NCI-H2107 (cell line): ENCODE data around the gene SIRT4.
"Not testable (repeated sequence)": the region's sequence is repeated elsewhere in the genome, so short reads cannot be mapped to it uniquely, and the experiment has no call there.

Experiments
- DNase-seq: peaks from one replicate; lab custom pipeline; 2025; lab: John Stamatoyannopoulos, UW

The SIRT4 gene

DNA sequence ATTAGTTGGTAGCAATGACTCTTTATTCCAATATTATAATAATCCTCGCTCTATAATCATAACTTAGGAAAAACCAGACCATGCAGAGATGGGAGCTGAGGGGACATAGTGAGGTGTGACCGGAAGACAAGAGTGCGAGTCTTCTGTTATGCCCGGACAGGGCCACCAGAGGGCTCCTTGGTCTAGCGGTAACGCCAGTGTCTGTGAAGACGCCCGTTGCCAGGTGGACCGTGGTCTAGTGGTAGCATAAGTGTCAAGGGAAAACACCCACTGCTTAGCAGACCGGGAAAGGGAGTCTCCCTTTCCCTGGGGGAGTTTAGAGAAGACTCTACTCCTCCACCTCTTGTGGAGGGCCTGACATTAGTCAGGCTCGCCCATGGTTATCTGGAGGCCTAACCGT is 33.3 kb downstream of the SIRT4 start:
- not testable (repeated sequence) for DNase-seq

GRCh38 chr12:120336392-120336791 is 34.3 kb downstream of the SIRT4 start:
- DNase-seq, result not testable (repeated sequence)

- no peak for DNase-seq
Observed at GRCh38 chr12:120337730-120338129, 35.6 kb downstream of the SIRT4 start.

DNA sequence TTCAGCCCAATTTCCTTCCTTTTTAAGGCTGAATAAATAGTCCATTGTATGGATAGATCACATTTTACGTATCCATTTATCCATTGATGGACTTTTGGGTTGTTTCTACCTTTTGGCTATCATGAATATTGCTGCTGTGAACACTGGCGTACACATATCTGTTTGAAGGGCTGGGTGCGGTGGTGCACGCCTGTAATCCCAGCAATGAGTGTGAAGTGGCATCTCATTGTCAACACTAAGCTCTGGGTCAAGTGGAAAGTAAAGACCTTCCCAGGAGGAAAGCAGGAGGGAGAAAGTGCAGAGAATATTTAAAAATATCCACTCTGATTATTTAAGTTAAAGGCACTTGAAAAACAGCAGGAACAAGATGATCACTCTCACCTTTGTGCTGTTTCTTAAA is 37.1 kb downstream of the SIRT4 start:
- DNase-seq, result no peak

DNA sequence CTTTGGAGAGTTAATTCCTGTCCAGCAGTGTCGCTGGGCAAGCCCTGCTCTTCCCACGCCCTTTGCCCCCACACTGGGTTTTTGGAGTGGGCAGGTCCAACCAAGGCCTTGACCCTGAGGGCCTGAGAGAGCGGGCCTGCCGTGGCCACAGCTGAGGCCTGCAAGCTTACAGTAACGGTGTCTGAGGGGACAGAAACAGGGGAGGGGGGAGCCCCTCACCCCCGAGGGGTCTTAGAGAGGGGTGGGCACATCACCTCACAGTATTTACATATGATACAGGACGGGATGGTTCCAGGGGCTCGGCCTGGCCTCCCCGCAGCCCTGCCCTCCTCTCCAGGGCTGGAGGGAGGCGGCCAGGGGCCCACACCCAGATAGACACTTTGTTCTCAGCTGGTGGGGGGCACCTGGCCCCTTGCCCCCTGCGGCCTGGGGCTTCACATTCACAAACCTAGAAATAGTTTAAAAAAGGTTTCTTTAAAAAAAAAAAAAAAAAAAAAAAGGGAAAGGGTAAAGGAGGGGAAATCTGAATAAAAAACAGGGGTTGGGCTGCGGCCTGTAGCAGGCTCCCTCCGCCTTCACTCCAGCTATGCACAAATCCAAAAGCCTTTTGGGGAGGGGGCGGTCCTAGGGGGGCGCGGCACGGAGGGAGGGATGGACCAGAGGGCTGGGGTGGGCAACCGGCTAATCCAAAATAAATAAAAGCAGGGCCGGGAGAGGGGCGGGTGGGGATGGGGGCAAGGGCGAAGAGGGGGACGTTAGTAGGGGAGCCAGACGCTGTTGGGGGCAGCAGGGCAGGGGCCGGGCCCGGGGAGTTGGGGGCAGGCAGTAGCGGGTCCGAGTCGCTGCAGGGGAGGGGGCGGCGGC is 40.3 kb downstream of the SIRT4 start:
- DNase-seq, result no peak

- no peak for DNase-seq
Observed at GRCh38 chr12:120343039-120343537, 41.0 kb downstream of the SIRT4 start.

DNA sequence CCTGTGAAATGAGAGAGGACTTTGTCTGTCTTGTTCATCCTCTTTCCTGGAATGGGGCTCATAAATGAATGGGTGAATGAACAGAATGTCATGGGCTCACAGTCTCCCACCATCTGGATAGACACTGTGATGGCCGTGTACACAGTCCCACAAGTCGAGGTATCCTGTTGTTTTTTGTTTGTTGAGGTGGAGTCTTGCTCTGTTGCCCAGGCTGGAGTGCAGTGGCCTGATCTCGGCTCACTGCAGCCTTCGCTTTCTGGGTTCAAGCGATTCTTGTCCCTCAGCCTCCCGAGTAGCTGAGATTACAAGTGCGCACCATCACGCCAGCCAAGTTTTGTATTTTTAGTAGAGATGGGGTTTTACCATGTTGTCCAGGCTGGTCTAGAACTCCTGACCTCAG is 41.6 kb downstream of the SIRT4 start:
- DNase-seq, result no peak

DNA sequence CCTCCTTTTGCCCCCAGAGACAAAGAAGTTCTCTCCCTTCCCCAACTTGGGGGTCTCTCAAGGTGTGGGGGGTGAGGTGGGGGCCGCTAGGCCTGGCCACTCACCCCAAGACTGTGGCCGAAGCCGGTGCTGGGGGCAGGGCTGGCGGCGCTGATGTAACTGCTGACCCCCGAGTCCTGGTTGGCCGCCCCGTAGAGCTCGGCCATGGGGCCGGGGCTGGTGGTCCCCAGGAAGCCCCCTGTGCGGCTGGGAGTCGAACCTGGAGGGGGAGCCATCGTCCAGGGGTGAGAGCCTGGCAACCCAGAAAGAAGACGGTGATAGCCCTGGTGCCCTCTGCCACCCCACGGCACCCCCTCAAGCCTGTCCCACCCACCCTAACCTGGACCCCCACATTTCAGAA is 43.9 kb downstream of the SIRT4 start:
- DNase-seq, result no peak

GRCh38 chr12:120346681-120347080 is 44.6 kb downstream of the SIRT4 start:
- DNase-seq, result no peak

DNA sequence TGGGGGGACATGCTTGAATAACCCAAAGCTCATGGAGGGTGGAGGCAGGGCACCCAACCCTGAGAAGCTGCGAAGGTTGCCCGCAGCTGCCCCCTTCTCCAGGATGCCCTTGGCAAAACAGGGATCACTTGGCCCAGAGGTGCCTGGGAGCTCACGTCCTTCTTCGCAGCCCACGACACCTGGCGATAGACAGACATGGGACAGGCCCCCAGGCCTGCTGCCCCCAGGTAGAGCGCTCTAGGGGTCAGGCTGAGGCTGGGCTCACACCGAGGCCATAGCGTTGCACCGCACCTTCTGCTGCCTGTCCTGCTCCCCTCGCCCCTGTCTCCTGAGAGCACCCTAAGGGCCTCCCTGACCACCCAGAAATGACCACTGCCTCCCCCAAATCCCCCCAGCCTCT is 45.6 kb downstream of the SIRT4 start:
- no peak for DNase-seq

- no peak for DNase-seq
Observed at GRCh38 chr12:120350576-120351350, 48.6 kb downstream of the SIRT4 start.

DNA sequence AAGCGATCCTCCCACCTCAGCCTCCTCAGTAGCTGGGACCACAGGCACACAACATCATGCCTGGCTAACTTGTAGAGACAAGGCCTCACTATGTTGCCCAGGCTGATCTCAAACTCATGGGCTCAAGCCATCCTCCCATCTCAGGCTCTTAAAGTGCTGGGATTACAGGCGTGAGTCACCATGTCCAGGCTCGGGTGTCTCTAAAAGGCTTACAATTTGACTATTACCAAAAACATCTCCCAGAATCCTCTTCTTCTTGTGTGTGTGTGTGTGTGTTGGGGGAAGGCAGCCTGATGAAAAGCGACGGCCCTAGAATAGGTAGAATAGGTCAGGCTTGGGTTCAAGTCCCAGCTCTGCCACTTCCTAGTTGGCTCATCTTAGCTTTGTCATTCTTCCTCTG is 50.0 kb downstream of the SIRT4 start:
- no peak for DNase-seq

GRCh38 chr12:120353136-120353535 is 51.0 kb downstream of the SIRT4 start:
- DNase-seq, result no peak

- no peak for DNase-seq
Observed at GRCh38 chr12:120353556-120354317, 51.6 kb downstream of the SIRT4 start.

- peak; percentile 56 for DNase-seq
Observed at GRCh38 chr12:120356567-120357030, 54.5 kb downstream of the SIRT4 start.

GRCh38 chr12:120357104-120357503 is 55.0 kb downstream of the SIRT4 start:
- no peak for DNase-seq

GRCh38 chr12:120358412-120359100 is 56.4 kb downstream of the SIRT4 start:
- no peak for DNase-seq

- no peak for DNase-seq
Observed at GRCh38 chr12:120359128-120359527, 57.0 kb downstream of the SIRT4 start.

DNA sequence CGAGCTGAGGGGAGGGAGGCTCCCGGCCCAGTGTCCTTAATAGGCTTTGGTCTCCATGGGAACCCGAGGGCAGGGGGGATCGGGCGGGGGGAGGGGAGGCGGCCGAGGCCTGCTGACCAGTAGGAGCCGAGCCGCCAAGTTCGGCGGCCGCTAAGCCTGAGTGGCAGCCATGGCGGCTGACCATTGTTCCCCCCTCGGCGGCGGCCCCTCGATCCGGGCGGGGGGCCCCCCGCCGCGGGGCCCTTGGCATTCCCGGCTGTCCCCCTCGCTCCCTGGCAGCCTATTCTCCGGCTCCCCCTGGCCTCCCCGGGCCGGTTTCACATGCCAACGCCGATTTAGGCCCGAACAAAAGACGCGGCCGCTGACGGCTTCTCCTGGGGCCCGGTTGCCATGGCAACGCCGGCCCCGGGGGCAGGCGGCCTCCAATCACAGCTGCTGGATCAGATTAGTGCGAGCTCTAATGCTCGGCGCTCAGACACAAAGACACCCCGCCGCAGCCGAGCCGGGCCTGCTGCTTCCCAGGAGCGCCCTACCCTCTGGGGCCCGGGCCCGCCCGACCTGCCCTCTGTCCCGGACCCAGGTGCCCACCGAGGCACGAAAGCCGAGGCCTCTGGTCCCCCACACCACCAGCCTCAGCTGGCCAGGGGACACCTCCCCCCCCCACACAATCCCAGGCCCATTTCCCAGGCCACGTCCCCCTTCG is 59.5 kb downstream of the SIRT4 start:
- peak; percentile 96 for DNase-seq
